Keratinocyte (primary cell): ENCODE results near the gene TRPM3.

Experiments used
- EZH2 ChIP-seq: IDR thresholded peaks from one replicate; pipeline ENCODE4 v1.6.1; 2012; ENCODE audit warnings: inconsistent platforms, mild to moderate bottlenecking, low read length, moderate library complexity
- TF ChIP-seq, protein P1 (sequence below), 3 experiments: IDR thresholded peaks in 1 of 3; conservative IDR thresholded peaks in 1 of 3; optimal IDR thresholded peaks in 1 of 3; 2 replicates in 2 of 3; 3 replicates in 1 of 3; pipeline versions ENCODE3 to v1.5.1; 2011; ENCODE audit warnings: low read length in 3 of 3, mild to moderate bottlenecking in 3 of 3, moderate library complexity in 2 of 3, control low read depth in 1 of 3, inconsistent platforms in 1 of 3; ENCODE audit not compliant: insufficient read depth in 2 of 3; ENCODE audit errors: extremely low read depth in 1 of 3

DNA sequence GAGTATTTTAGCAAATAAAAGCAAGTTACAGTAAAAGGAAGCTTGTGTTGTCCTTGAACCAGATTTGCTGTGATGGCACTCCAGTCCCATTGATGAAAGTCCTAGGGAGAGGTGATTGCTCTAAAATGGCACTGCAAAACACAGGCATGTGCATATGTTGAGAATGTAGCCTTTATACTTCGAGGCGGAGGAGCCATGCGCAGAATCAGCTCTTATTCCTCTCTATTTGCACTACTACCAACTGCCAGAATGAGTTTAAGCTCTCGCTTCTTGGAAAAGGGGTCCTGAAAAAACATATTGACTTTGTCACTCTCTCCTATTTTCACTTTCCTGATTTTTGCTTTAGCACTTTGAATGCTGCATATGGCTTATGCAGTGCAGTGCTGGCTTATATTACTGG is 429.0 kb downstream of the TRPM3 start:
- TF ChIP-seq, protein P1, sequence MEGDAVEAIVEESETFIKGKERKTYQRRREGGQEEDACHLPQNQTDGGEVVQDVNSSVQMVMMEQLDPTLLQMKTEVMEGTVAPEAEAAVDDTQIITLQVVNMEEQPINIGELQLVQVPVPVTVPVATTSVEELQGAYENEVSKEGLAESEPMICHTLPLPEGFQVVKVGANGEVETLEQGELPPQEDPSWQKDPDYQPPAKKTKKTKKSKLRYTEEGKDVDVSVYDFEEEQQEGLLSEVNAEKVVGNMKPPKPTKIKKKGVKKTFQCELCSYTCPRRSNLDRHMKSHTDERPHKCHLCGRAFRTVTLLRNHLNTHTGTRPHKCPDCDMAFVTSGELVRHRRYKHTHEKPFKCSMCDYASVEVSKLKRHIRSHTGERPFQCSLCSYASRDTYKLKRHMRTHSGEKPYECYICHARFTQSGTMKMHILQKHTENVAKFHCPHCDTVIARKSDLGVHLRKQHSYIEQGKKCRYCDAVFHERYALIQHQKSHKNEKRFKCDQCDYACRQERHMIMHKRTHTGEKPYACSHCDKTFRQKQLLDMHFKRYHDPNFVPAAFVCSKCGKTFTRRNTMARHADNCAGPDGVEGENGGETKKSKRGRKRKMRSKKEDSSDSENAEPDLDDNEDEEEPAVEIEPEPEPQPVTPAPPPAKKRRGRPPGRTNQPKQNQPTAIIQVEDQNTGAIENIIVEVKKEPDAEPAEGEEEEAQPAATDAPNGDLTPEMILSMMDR (optimal IDR thresholded peaks at IDR 0.05 in 1 of 3, IDR thresholded peaks at IDR 0.05 in 1 of 3, conservative IDR thresholded peaks at IDR 0.05 in 1 of 3; ENCODE audit: extremely low read depth in 1 of 3, insufficient read depth in 2 of 3, low read length in 3 of 3), result no peak
- no peak for TF ChIP-seq EZH2
